ENCODE measurements around the gene ASPHD2.

GRCh38 chr22:26484360-26484706 is 55.3 kb downstream of the ASPHD2 start:
- TF ChIP-seq, protein P1, sequence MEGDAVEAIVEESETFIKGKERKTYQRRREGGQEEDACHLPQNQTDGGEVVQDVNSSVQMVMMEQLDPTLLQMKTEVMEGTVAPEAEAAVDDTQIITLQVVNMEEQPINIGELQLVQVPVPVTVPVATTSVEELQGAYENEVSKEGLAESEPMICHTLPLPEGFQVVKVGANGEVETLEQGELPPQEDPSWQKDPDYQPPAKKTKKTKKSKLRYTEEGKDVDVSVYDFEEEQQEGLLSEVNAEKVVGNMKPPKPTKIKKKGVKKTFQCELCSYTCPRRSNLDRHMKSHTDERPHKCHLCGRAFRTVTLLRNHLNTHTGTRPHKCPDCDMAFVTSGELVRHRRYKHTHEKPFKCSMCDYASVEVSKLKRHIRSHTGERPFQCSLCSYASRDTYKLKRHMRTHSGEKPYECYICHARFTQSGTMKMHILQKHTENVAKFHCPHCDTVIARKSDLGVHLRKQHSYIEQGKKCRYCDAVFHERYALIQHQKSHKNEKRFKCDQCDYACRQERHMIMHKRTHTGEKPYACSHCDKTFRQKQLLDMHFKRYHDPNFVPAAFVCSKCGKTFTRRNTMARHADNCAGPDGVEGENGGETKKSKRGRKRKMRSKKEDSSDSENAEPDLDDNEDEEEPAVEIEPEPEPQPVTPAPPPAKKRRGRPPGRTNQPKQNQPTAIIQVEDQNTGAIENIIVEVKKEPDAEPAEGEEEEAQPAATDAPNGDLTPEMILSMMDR (IDR thresholded peaks at IDR 0.05; ENCODE audit: low read depth, low read length, poor library complexity, severe bottlenecking): no peak
- TF ChIP-seq EZH2phosphoT487 (IDR thresholded peaks at IDR 0.05; ENCODE audit: borderline replicate concordance, low read length): no peak

All from DOHH2 (cell line).